PC-3 (cell line): ENCODE results near the gene RAB3GAP2. TPM values are rescaled to one million over a fixed set of nuclear protein-coding genes. Genes with fewer than 3 reads are reported as not detected.

Experiments used
- ATAC-seq: fragments of 200-7000 bp; cut with Tn5 transposase; 2 replicates; pipeline ENCODE4 v1.9.1; 2020; ENCODE audit warnings: mild to moderate bottlenecking, moderate library complexity
- BruUV-seq: library from RNA; stranded (reverse); fragments of 400-500 nt; replicated peaks from 2 replicates; lab custom pipeline; 2021; lab: Mats Ljungman, UMichigan
- CTCF ChIA-PET: fragments of 300-600 bp; sonication (Branson Sonifier 250); formaldehyde crosslinking; loops from one replicate; lab custom pipeline; 2022; ENCODE audit warnings: antibody characterized with exemption; lab: Charles Lee
- POLR2A ChIA-PET: fragments of 300-600 bp; sonication (Branson Sonifier 250); formaldehyde crosslinking; loops from one replicate; lab custom pipeline; 2022; ENCODE audit warnings: antibody characterized with exemption; ENCODE audit not compliant: unreplicated experiment; lab: Charles Lee
- DNase-seq: peaks from one replicate; pipeline ENCODE4 v3.0.0-alpha.2; 2015
- H2AFZ ChIP-seq: fragments of 300-600 bp; sonication (generic); 2 replicates; pipeline ENCODE4 v1.6.0; 2016; ENCODE audit warnings: antibody characterized with exemption, low read length
- H3F3A ChIP-seq: fragments of 300-600 bp; sonication (generic); one replicate; pipeline ENCODE4 v1.6.0; 2017; ENCODE audit warnings: antibody characterized with exemption, low read length, control low read depth, mild to moderate bottlenecking; ENCODE audit not compliant: unreplicated experiment
- H3K27ac ChIP-seq: fragments of 300-600 bp; sonication (generic); 2 replicates; pipeline ENCODE4 v1.5.1; 2016; ENCODE audit warnings: mild to moderate bottlenecking, low read length
- H3K27me3 ChIP-seq: fragments of 300-600 bp; sonication (generic); 2 replicates; pipeline ENCODE4 v1.6.1; 2016; ENCODE audit warnings: low read length, mixed read lengths
- H3K36me3 ChIP-seq: fragments of 300-600 bp; sonication (generic); 2 replicates; pipeline ENCODE4 v1.6.1; 2016; ENCODE audit warnings: low read depth, mixed run types, low read length, mixed read lengths
- H3K4me1 ChIP-seq: fragments of 300-600 bp; sonication (generic); 2 replicates; pipeline ENCODE4 v1.5.1; 2016; ENCODE audit warnings: low read length; ENCODE audit not compliant: insufficient read depth
- H3K4me2 ChIP-seq: fragments of 300-600 bp; sonication (generic); 2 replicates; pipeline ENCODE4 v1.6.0; 2016; ENCODE audit warnings: low read length
- H3K4me3 ChIP-seq: fragments of 300-600 bp; sonication (generic); 2 replicates; pipeline ENCODE4 v1.5.1; 2016; ENCODE audit warnings: mild to moderate bottlenecking, low read length, mixed read lengths
- H3K79me2 ChIP-seq: fragments of 300-600 bp; sonication (generic); 2 replicates; pipeline ENCODE4 v1.6.1; 2017; ENCODE audit warnings: low read length, mixed read lengths
- H3K9ac ChIP-seq: fragments of 300-600 bp; sonication (generic); 2 replicates; pipeline ENCODE4 v1.6.0; 2016; ENCODE audit warnings: mild to moderate bottlenecking, low read length
- H3K9me2 ChIP-seq: fragments of 300-600 bp; sonication (generic); replicated peaks from 2 replicates; pipeline ENCODE4 v1.6.1; 2016; ENCODE audit warnings: mixed run types, low read length, mixed read lengths
- H3K9me3 ChIP-seq: fragments of 300-600 bp; sonication (generic); 2 replicates; pipeline ENCODE4 v1.6.1; 2016; ENCODE audit warnings: low read length, mixed read lengths
- H4K20me1 ChIP-seq: fragments of 300-600 bp; sonication (generic); 2 replicates; pipeline ENCODE4 v1.6.1; 2016; ENCODE audit warnings: low read length, mixed read lengths
- CTCF ChIP-seq: fragments of 300-600 bp; sonication (generic); conservative IDR thresholded peaks from 2 replicates; pipeline ENCODE4 v1.5.1; 2017; ENCODE audit warnings: antibody characterized with exemption, low read depth, mild to moderate bottlenecking, low read length
- EZH2 ChIP-seq: fragments of 300-600 bp; sonication (generic); IDR thresholded peaks from one replicate; pipeline ENCODE4 v1.6.1; 2017; ENCODE audit warnings: antibody characterized with exemption, mild to moderate bottlenecking, low read length; ENCODE audit not compliant: unreplicated experiment
- EZH2phosphoT487 ChIP-seq: fragments of 300-600 bp; sonication (generic); IDR thresholded peaks from 2 replicates; pipeline ENCODE4 v1.6.1; 2018; ENCODE audit warnings: mild to moderate bottlenecking, antibody characterized with exemption, low read length, borderline replicate concordance
- intact Hi-C: fragments of 100-400 bp; cut with micrococcal nuclease; formaldehyde crosslinking; loops from 2 replicates; pipeline ENCODE4 v1.9.0; 2023
- total RNA-seq: library from RNA; depleted of rRNA; stranded (reverse); fragments of >200 nt; gene quantifications from 2 replicates; pipeline ENCODE4 v1.2.3, GENCODE V29; 2014

Gene RAB3GAP2
- total RNA-seq, 1 experiment from 2014 or later, result 16.7 TPM

DNA sequence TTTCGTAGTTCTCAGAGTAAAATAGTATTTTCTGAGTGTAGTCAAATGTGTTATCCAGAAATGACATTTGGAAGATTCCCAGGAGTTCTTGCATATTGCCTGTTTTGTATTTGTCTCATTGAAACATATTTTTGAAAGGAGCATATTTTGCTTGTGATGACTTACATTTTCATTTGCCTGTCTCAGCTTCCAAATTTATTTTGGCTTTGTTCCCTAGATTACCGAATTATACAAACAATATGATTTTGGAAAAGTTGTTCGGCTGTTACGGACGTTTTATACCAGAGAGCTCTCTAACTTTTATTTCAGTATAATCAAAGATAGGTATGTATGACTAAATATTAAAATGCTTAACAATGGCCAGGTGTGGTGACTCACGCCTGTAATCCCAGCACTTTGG, 132.3 kb downstream of the RAB3GAP2 start:
- TF ChIP-seq EZH2phosphoT487, result no peak
- no peak for TF ChIP-seq EZH2
- no peak for TF ChIP-seq CTCF
- Histone ChIP-seq H3K9ac (no peak overlapping the region), H3K27me3 (no peaks in the 10 kb centered on the region), H3K4me2 (no peak overlapping the region), H3K4me3 (no peak overlapping the region), H2AFZ (no peak overlapping the region), H4K20me1 (no peaks in the 10 kb centered on the region), H3K36me3 (peaks cover 53% of the 10 kb centered on the region), H3K27ac (no peak overlapping the region), H3K4me1 (no peaks in the 10 kb centered on the region), H3K9me3 (no peaks in the 10 kb centered on the region), H3K79me2 (no peaks in the 10 kb centered on the region), H3F3A (no peaks in the 10 kb centered on the region), H3K9me2 (no peaks in the 10 kb centered on the region)
- ATAC-seq (no peak), DNase-seq (no peak)
- POLR2A ChIA-PET, result no interaction called here
- no TSS peak for BruUV-seq
- intact Hi-C loops, result no loop called here
- CTCF ChIA-PET, result no interaction called here

GRCh38 chr1:220137019-220137786, 135.1 kb downstream of the RAB3GAP2 start:
- no peaks in the 10 kb centered on the region for H3F3A ChIP-seq
- DNase-seq, result no peak
- H2AFZ ChIP-seq, result no peak overlapping the region
- H3K79me2 ChIP-seq, result no peaks in the 10 kb centered on the region
- ATAC-seq, result no peak
- intact Hi-C loops, result no loop called here
- no peak for TF ChIP-seq CTCF
- TF ChIP-seq EZH2, result no peak
- no peak for TF ChIP-seq EZH2phosphoT487
- no peaks in the 10 kb centered on the region for H3K4me1 ChIP-seq
- H3K27ac ChIP-seq, result no peak overlapping the region
- H3K9ac ChIP-seq, result no peak overlapping the region
- no peaks in the 10 kb centered on the region for H3K9me3 ChIP-seq
- no peaks in the 10 kb centered on the region for H3K9me2 ChIP-seq
- H3K27me3 ChIP-seq, result no peaks in the 10 kb centered on the region
- BruUV-seq, result no TSS peak
- ChIA-PET CTCF (no interaction called here), POLR2A (no interaction called here)
- H3K36me3 ChIP-seq, result peaks cover 54% of the 10 kb centered on the region
- H4K20me1 ChIP-seq, result no peaks in the 10 kb centered on the region
- no peak overlapping the region for H3K4me3 ChIP-seq
- H3K4me2 ChIP-seq, result no peak overlapping the region

GRCh38 chr1:220135755-220136154, 136.5 kb downstream of the RAB3GAP2 start:
- ATAC-seq (no peak), DNase-seq (no peak)
- Histone ChIP-seq H2AFZ (no peak overlapping the region), H3K4me1 (no peaks in the 10 kb centered on the region), H3K4me2 (no peak overlapping the region), H3K4me3 (no peak overlapping the region), H3K9ac (no peak overlapping the region), H4K20me1 (no peaks in the 10 kb centered on the region), H3K9me3 (no peaks in the 10 kb centered on the region), H3K27me3 (no peaks in the 10 kb centered on the region), H3K36me3 (peaks cover 42% of the 10 kb centered on the region), H3K27ac (no peak overlapping the region), H3K79me2 (no peaks in the 10 kb centered on the region), H3F3A (no peaks in the 10 kb centered on the region), H3K9me2 (no peaks in the 10 kb centered on the region)
- ChIA-PET POLR2A (no interaction called here), CTCF (no interaction called here)
- TF ChIP-seq EZH2phosphoT487 (no peak), CTCF (no peak), EZH2 (no peak)
- intact Hi-C loops, result no loop called here
- no TSS peak for BruUV-seq
